ENCODE measurements around the gene GMCL1. TPM values are rescaled to one million over a fixed set of nuclear protein-coding genes. Genes with fewer than 3 reads are reported as not detected.
"Not testable (repeated sequence)": the region's sequence is repeated elsewhere in the genome, so short reads cannot be mapped to it uniquely, and the experiment has no call there.

Gene GMCL1
- total RNA-seq, 1 experiment from 2014 or later = 11.0 TPM

DNA sequence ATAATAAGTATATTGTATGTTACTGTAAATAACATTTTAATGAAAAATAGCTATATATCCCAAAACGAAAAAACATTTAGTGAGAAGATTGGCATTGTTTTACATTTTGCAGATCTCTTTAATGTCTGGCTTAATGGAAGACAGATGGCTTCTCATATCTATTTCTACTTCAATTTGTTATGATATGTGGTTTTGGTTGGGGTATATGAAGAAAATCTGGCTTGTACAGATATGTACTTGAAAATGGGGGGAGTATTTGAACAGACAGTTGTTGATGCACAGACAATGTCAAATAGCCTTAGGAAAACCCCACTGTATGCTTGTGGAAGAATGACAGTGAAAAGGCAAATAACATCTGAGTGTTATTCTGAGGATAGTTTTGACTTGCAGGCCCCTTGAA, 23.6 kb upstream of the GMCL1 start:
- no peak for DNase-seq (ENCODE audit: low read depth)

DNA sequence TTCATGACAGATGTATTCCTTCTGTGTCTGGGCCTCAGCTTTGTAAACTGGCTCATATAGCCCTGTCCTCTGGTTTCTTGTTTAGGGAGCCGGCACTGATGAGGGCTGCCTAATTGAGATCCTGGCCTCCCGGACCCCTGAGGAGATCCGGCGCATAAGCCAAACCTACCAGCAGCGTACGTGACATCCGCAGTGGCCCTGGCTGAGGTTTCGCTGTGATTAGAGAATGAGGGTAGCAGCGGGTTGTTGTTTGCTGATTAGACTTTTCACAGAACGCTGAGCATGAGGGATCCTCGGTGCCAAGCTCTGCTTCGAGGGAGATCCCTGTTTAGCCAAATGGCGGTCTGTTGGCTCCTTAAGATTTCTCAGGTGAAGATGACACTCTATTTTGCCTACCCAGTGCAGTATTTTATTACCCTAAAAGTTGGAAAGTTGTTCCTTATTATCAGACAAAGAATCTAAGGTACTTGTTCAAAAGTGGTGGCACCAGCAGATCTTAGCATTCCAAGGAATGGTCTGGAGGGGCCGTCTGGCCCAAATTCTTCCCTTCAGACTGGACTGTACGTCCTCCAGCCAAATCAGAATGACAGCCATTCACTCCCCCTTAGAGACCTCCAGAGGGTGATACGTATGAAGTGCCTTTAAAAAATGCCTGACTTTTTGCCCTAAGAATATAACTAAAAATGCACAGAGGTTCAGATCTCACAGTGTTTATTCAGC, 21.5 kb upstream of the GMCL1 start:
- no peak for DNase-seq (ENCODE audit: low read depth)

DNA sequence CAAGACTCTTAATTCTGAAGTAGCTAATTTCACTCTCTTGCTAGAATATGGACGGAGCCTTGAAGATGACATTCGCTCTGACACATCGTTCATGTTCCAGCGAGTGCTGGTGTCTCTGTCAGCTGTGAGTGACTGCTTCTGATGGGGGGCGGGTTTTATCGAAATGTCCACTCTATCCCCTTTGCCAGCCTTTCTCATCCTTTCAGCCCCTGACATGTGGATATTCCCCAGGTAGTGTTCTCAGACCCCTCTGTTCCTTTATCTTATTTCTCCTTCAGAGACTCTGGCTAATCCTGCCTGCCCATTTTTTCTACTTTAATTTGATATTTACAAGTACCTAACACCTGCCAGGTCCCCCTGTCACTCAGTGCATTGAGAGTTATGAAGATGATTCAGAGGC, 18.9 kb upstream of the GMCL1 start:
- DNase-seq (ENCODE audit: low read depth) = no peak

DNA sequence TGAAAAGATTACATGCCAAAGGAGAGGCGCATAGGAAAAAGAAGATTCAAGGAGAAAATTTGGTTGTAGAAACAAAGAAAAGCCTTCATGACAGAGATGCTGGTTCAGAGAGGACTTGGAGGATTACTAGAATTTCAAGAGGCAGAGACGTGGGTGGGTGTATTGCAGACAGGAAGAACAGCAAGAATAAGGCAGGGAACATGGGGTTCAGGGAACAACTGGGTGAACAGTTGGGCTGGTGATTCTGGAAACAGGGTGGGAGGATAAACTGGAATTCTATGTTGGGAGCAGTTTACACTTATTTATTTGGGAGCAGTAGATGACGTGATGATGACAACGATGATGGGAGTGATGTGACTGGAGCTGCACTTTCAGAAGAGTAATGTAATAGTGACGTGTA, 18.4 kb upstream of the GMCL1 start:
- DNase-seq (ENCODE audit: low read depth) = no peak

DNA sequence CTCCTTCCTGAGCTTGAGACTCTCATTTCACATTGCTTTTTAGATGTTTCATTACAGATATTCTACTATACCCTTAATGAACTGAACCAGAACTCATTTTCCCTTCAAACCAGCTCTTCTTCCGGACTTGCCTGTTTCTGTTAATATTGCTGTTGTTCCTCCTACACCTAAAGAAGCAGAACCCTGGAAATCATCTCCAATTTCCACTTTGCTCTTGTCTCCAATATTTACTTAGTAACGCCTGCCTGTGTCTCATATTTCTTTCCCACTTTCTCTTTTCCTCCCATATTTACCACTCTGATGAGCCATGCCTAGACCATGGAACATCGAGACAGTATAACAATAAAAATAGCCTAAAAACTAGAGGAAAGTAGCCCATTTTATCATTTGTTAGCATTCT, 17.9 kb upstream of the GMCL1 start:
- DNase-seq (ENCODE audit: low read depth) = no peak

DNA sequence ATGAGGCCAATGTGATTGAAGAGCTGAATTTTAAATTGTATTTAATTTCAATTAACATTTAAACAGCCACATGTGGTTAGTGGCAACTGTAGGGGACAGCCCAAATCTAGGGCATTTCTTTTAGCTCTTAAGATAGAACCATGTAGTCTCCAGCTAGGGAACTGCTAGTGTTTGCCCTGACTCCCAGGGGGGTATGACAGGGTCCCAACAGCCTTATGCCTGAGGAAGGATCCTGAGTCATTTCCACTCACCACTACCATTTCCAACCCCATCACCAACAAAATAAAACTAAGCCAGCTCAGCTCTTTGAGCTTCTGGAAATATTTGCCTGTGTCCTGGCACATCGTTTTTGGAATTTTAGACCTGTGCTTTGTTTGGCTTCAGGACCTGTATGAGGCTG, 13.7 kb upstream of the GMCL1 start:
- DNase-seq (ENCODE audit: low read depth) = peak; percentile 69

DNA sequence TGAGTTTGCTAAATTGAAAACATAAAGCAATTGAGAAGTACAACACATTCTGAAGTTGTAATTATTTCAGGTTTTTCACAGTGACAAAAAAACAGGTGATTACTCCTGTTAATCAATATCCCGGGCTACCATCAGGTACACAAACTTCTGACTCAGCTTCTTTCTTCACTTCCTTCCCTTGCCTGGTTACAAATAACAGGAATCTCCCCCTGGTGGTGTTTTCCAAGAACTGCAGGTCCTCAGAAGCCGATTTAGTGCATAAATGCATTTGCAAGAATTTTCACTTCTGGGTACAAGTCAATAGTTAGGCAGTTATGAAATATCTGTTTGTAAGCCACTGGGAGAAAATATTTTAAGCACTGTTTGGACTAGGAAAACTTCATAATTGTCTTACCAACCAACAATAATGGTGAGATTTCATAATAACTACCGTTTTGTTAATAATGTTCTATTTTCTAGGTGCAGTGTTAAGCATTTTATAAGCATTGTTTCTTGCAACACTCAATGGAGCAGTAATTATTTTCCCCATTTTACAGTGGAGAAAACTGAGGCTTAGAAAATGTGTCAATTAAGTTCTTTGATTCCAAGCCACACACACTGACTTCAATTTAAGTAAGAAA, 12.4 kb upstream of the GMCL1 start:
- DNase-seq (ENCODE audit: low read depth) = peak; percentile 75

DNA sequence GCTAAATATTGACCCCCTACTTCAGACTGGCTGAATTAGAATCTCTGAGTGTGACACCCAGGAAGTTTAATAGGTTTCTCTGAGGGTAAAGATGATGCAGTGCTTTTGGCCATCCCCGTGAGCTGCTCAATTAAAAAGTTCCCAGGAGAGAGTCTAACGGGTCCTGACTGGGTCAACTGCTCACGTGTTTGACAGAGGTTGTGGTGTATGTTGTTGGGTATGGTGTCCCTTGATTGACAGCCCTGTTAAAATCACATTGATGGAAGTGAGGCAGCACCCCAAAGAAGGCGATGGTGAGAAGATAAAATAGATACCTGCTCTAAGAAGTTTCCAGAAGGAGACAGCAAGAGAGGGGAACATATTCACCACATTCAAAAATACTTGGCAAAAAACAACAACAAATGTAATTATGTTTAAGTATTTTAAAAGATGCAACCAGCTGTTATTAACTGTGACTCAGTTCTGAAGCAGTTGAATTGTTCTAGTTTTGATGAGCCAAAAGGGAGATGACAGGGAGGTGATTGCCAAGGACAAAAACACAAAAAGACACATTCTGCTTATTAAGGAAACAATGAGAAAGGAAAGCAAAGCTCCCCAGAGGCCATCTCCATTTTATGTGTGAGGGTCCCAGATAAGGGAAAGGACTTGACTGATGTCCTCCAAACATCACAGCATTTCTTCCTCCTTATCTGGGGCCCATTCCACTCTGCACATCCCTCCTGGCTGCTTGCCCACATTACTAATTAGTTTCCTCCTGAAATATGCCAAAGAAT, 11.5 kb upstream of the GMCL1 start:
- DNase-seq (ENCODE audit: low read depth) = no peak

DNA sequence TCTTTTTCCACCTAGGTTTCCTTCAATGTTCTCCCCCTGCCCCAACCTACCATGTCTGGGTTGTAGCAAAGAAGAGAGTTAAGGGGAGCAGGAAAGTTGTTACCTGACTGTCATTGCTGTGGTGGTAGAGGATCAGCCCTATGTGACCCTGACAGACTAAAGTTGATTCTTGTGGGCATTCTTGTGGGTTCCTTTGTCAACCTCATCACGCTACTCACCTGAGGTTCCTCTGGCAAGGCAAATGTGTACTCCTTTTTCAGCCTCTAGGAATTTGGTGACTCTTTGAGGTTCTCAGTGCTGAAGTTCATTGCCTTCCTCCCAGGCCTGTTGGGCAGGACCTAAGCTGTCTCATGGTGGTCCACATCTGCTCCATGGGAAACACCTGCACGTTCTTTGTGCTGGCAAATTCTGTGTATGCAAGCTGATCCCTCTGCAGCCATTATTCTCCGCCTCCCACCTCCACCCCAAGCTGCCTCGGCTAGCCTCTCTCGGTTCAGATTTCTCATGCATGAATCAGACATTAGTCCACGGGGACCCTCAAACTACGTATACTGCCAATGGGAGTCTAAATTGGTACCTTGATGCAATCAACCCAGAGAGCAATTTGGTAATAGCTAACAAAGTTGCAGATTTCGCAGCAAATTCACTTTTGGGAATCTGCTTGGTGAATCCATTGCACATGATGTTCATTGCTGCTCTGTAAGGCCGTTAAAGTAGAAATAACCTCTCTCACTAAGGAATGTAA, 1.5 kb upstream of the GMCL1 start:
- no peak for DNase-seq (ENCODE audit: low read depth)

DNA sequence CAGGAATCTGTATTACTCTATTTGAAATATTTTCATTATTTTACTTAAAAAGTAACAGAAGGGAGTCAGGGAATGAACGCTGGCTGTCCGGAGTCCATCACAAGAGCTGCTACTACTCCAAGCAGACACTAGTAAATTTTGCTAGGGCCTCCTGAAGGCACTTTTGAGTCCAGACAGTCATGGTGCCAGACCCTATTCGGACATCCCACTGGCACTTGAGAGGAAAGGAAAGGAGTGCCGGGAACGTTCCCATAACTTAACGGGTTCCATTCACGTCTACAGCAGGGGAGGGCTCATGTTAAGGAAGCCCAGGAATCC, 563 bp upstream of the GMCL1 start:
- no peak for DNase-seq (ENCODE audit: low read depth)

DNA sequence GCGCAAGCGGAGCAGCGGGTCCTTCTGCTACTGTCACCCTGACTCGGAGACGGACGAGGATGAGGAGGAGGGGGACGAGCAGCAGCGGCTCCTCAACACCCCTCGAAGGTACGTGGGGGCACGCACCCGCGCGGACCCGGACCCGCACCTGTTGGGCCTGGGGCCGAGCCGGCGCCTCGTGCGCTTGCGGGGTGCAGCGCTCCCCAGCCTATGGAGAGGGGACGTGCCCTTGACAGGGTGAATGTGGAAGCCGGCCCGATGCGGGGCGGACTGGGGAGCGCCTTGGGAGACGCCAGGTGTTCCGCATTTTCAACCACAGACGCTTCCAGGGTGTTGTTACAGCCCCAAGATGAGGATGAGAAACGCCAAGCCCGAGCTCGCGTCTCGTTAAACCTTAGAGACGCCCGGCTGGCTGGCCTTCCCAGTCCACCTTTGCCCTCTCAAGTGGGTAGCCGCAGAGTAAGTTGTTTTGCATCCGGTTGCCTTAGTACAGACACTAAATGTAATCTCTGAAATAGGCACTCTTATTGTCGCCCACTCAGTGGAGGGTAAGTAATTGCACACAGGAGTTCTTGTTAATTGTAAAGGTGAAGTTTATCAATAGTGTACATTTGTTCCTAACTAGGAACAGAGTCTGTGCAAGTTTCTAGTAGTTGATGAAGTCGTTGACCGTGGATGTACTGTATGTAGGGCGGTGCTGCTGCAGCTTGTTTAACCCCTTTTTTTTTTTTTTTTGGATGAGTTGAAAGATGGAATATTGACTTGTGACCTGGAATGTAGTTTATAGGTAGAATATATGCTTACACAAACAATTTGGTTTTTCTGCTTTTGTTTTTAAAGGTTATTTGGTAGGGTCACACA, 815 bp downstream of the GMCL1 start:
- peak; percentile 28 for DNase-seq (ENCODE audit: low read depth)

DNA sequence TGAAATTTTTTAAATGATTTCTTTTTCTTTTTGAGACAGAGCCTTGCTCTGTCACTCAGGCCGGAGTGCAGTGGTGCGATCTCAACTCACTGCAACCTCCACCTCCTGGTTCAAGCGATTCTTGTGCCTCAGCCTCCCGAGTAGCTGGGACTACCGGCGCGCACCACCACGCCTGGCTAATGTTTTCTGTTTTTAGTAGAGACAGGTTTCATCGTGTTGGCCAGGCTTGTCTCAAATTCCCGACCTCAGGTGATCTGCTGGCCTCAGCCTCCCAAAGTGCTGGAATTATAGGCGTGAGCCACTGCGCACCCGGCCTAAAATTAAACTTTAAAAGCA, 1.4 kb downstream of the GMCL1 start:
- not testable (repeated sequence) for DNase-seq (ENCODE audit: low read depth)

DNA sequence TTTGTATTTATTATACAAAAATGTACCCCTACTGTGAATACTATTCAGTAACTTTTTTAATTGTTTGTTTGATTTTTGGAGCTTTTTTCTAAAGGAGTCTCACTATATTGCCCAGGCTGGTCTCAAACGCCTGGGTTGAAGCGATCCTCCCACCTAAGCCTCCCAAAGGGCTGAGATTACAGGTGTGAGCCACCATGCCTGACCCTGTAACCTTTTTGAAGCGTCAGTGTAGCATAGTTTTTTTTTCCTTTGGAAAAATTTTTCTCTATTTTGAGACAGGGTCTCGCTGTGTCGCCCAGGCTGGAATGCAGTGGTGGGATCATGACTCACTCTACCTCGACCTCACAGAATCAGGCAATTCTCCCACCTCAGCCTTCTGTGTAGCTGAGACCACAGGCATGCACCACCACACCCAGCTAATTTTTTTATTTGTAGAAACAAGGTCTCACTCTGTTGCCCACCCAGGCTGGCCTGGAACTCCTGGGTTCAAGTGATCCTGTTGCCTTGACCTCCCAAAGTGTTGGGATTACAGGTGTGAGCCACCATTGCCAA, 2.0 kb downstream of the GMCL1 start:
- DNase-seq (ENCODE audit: low read depth) = peak; percentile 59

DNA sequence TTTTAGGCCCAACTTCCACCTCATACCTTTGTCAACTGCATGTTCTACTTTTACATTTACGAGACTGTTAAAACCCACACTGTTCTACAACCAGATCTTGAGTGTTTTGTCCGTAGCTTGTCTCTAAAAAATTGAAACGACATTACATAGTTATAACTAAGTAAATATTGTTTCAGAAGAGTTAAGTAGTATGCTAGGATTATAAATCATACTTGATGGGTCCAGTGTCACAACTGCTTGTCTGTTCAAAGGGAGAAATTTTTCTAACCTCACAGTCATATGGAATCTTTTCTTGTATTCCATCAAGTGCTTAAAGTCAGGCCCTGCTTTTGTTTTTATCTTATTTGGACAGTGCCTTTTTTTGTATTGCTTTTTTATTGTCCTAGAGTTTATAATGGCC, 4.3 kb downstream of the GMCL1 start:
- DNase-seq (ENCODE audit: low read depth) = no peak

DNA sequence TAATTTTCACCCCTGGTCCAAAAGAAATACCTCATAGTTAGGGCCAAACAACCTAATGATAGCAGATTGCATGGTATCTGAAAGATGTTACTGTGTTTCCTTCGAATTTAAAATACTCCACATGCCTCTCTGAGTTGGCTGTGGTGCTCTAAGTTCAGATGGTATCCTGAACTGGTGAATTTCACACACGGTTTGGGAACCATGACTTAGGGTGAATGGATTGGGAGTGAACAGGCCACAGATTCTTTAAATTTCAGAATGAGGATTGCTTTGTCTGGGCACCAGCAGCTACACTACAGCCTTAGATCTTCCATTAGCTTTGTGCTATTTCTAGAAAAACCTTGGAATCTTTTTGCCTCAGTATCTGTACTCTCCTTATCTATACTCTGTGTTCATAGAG, 6.2 kb downstream of the GMCL1 start:
- no peak for DNase-seq (ENCODE audit: low read depth)

DNA sequence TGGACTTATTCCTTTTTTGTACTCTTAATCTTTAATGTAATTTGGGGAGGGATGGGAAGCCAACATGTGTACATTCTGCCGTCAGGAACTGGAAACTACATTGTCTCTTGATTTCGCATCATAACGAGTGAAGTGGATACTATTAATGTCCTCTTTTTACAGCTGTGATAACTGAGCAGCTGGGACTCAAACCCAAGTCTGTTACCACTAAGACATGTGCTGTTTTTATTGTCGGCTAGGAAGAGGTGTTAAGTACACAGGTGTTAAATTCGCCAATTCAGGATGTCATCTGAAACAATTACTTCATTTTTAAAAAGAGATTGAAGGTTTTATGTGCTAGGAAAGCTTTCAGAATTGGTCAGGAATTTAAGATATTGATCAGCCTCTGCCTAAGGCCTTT, 6.9 kb downstream of the GMCL1 start:
- no peak for DNase-seq (ENCODE audit: low read depth)

DNA sequence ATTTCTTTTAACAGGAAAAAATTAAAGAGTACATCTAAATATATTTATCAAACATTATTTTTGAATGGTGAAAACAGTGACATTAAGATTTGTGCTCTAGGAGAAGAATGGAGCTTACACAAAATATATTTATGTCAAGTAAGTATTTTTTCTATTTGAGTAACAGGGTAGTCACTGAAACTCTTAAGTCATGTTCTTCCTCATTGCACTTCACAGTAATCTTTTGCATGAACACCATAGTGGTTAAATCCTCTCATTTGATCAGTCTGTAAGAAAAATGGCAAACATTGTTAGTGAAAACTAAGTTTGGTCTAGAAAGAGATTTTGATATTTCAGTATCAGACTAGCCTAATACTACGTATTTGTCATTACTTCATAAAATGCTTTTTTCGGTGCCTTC, 8.1 kb downstream of the GMCL1 start:
- DNase-seq (ENCODE audit: low read depth) = no peak

DNA sequence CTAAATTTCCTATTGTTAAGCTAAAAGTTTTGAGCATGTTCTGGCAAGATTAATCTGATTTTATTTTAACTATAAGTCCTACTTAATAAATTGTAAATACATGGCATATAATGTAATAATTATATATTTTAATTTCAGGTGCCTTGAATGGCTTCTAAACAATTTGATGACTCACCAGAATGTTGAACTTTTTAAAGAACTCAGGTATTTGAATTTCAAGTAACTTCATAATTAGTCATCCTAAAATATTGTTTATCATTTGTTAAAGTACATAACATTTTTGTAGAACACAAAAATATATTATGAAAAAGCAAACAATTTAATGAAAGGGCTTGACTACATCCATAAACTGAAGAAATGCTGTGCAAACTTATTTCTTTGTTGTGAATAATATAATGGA, 14.5 kb downstream of the GMCL1 start:
- DNase-seq (ENCODE audit: low read depth) = no peak

DNA sequence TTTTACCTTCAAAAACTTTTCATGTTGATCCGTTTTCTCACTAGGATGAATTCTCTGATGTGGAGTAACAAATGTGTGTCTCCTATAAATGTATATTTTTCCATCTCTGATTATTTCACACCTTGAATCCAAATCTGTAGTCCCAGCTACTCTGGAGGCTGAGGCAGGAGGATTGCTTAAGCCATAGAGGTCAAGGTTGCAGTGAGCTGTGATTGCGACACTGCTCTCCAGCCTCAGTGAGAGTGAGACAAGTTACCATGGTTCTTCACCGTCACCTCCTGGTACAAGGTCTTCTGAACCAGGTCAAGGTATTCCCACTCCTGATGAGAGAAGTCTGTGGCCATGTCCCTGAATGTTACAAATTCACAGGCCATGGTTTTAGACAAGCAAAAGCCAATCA, 15.1 kb downstream of the GMCL1 start:
- DNase-seq (ENCODE audit: low read depth) = no peak

DNA sequence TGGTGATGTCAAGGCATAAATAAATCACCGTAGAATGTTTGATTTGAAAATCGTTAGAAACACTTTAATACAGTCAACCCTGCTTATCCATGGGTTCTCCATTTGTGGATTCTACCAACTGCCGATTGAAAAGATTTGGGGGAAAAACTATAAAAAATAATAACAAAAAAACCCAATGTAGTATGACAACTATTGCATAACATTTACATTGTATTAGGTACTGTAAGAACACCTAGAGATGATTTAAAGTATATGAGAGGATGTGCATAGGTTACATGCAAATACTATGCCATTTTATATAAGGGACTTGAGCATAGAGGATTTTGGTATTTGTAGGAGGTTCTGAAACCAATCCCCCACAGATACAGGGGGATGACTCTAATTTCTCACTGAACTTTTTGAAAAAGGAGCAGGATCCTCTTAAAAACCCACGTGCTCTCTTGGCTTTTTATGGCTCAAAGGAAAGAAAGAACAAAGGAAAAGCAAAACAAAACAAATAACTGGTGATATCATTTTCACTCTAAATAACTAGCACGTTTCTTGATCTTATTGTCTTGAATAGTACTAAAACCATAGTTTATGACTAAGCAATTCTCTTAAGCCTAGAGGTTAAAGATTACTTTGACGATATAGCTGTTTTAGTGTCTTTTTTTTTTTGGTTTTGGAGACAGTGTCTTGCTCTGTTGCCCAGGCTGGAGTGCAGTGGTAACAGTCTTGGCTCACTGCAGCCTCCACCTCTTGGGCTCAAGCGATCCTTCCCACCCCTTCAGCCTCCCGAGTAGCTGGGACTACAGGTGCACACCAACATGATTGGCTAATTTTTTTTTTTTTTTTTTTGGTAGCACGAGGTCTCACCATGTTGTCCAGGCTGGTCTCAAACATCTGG, 17.0 kb downstream of the GMCL1 start:
- DNase-seq (ENCODE audit: low read depth) = no peak
